SK-N-SH (cell line): ENCODE measurements around the gene MYO10.

ENCODE experiments used
- CHD2 ChIP-seq: fragments of 150-350 bp; IDR thresholded peaks from 2 replicates; pipeline ENCODE4 v1.6.1; 2018; ENCODE audit warnings: low read length; ENCODE audit not compliant: partially characterized antibody
- CTCF ChIP-seq: fragments of 200-600 bp; sonication (generic); IDR thresholded peaks from 2 replicates; pipeline ENCODE4 v1.6.1; 2017; ENCODE audit warnings: antibody characterized with exemption, mild to moderate bottlenecking, moderate library complexity
- EP300 ChIP-seq, 2 experiments: IDR thresholded peaks; 2 replicates each; pipeline versions ENCODE4 v1.4.0 to v1.6.1; 2012; ENCODE audit warnings: borderline replicate concordance in 1 of 2, low read depth in 1 of 2, low read length in 1 of 2
- EZH2phosphoT487 ChIP-seq: fragments of 200-600 bp; sonication (generic); IDR thresholded peaks from 2 replicates; pipeline ENCODE4 v1.6.1; 2017; ENCODE audit warnings: low read depth, mixed run types, mild to moderate bottlenecking, antibody characterized with exemption, moderate library complexity, borderline replicate concordance
- FOSL2 ChIP-seq: IDR thresholded peaks from 2 replicates; pipeline ENCODE4 v1.4.0; 2012; ENCODE audit warnings: low read depth, mild to moderate bottlenecking, moderate library complexity, borderline replicate concordance
- MAX ChIP-seq: IDR thresholded peaks from 2 replicates; pipeline ENCODE4 v1.4.0; 2012; ENCODE audit warnings: low read depth
- MEF2A ChIP-seq: IDR thresholded peaks from 2 replicates; pipeline ENCODE4 v1.4.0; 2012; ENCODE audit warnings: low read depth, borderline replicate concordance
- POLR2AphosphoS5 ChIP-seq: IDR thresholded peaks from 2 replicates; pipeline ENCODE4 v1.6.1; 2012; ENCODE audit warnings: low read depth, low read length
- REST ChIP-seq: IDR thresholded peaks from 2 replicates; pipeline ENCODE4 v1.6.1; 2012; ENCODE audit warnings: mild to moderate bottlenecking, low read depth, low read length, moderate library complexity
- TCF12 ChIP-seq: IDR thresholded peaks from 2 replicates; pipeline ENCODE4 v1.4.0; 2012
- YY1 ChIP-seq: IDR thresholded peaks from 2 replicates; pipeline ENCODE4 v1.4.0; 2012; ENCODE audit warnings: low read depth, mild to moderate bottlenecking

- TF ChIP-seq EP300 (IDR thresholded peaks at IDR 0.05; ENCODE audit: borderline replicate concordance in 1 of 2, low read depth in 1 of 2, low read length in 1 of 2) (no peak), CTCF (no peak), POLR2AphosphoS5 (no peak), CHD2 (no peak), FOSL2 (no peak), TCF12 (no peak), MAX (no peak), YY1 (no peak), EZH2phosphoT487 (no peak), REST (no peak), MEF2A (no peak)
These were observed 11.9 kb downstream of the MYO10 start for GRCh38 chr5:16924206-16924605.
